ENCODE data around the gene CACNA1G.

GRCh38 chr17:50667259-50668024 is 106.9 kb downstream of the CACNA1G start:
- TF ChIP-seq MGA (IDR thresholded peaks at IDR 0.05): no peak
- TF ChIP-seq EZH2 (IDR thresholded peaks at IDR 0.05; ENCODE audit: borderline replicate concordance, low read depth, low read length): no peak
- TF ChIP-seq ZNF449 (CRISPR knock-in tag; IDR thresholded peaks at IDR 0.05): no peak
- no peak for TF ChIP-seq ZNF277 (CRISPR knock-in tag; IDR thresholded peaks at IDR 0.05; ENCODE audit: borderline replicate concordance)
- no peak for TF ChIP-seq ZNF217 (CRISPR knock-in tag; IDR thresholded peaks at IDR 0.05)
- no peak for TF ChIP-seq ZFP91 (CRISPR knock-in tag; IDR thresholded peaks at IDR 0.05)
- TF ChIP-seq TAL1 (IDR thresholded peaks at IDR 0.05): no peak
- no peak for TF ChIP-seq PHF8 (IDR thresholded peaks at IDR 0.05; ENCODE audit: borderline replicate concordance, low read length)
- no peak for TF ChIP-seq POLR2A (conservative IDR thresholded peaks at IDR 0.05)
- TF ChIP-seq FOS (IDR thresholded peaks at IDR 0.05; ENCODE audit: extremely low read depth, insufficient read length): no peak
- TF ChIP-seq MAFF (IDR thresholded peaks at IDR 0.05; ENCODE audit: low read length): no peak
- no peak for TF ChIP-seq NBN (IDR thresholded peaks at IDR 0.05; ENCODE audit: low read depth)
- TF ChIP-seq NFATC3 (IDR thresholded peaks at IDR 0.05): no peak
- no peak for TF ChIP-seq FOXK2 (conservative IDR thresholded peaks at IDR 0.05 in 1 of 2, IDR thresholded peaks at IDR 0.05 in 1 of 2; ENCODE audit: low read depth in 2 of 2)
